GM23338 (cell line): Measurements from ENCODE around the gene CD300H. TPM values are rescaled to one million over a fixed set of nuclear protein-coding genes. Genes with fewer than 3 reads are reported as not detected.

Experiments
- ATAC-seq: fragments of 200-7000 bp; cut with Tn5 transposase; 3 replicates; pipeline ENCODE4 v1.9.1; 2020
- DNase-seq: peaks from one replicate; pipeline ENCODE4 v3.0.0-alpha.2; 2015; ENCODE audit warnings: low spot score
- H2AFZ ChIP-seq: fragments of 200-600 bp; sonication (generic); 2 replicates; pipeline ENCODE4 v1.8.0; 2016; ENCODE audit warnings: antibody characterized with exemption, mild to moderate bottlenecking, moderate library complexity
- H3F3A ChIP-seq: fragments of 200-600 bp; sonication (generic); replicated peaks from 2 replicates; pipeline ENCODE4 v1.8.0; 2017; ENCODE audit warnings: antibody characterized with exemption, mixed run types, low read depth
- H3K27ac ChIP-seq: fragments of 200-600 bp; sonication (generic); 2 replicates; pipeline ENCODE4 v1.6.1; 2016; ENCODE audit warnings: low read depth
- H3K27me3 ChIP-seq: fragments of 200-600 bp; sonication (generic); 2 replicates; pipeline ENCODE4 v1.8.0; 2016; ENCODE audit warnings: mild to moderate bottlenecking, mixed run types, moderate library complexity; ENCODE audit not compliant: insufficient read depth
- H3K36me3 ChIP-seq: fragments of 200-600 bp; sonication (generic); 2 replicates; pipeline ENCODE4 v1.8.0; 2016; ENCODE audit warnings: mild to moderate bottlenecking; ENCODE audit not compliant: insufficient read depth
- H3K4me1 ChIP-seq: fragments of 200-600 bp; sonication (generic); 2 replicates; pipeline ENCODE4 v1.8.0; 2016; ENCODE audit warnings: mild to moderate bottlenecking, moderate library complexity; ENCODE audit not compliant: insufficient read depth
- H3K4me2 ChIP-seq: fragments of 200-600 bp; sonication (generic); 2 replicates; pipeline ENCODE4 v1.7.1; 2017; ENCODE audit warnings: mixed run types
- H3K4me3 ChIP-seq: fragments of 200-600 bp; sonication (generic); 2 replicates; pipeline ENCODE4 v1.6.1; 2016; ENCODE audit warnings: mixed run types
- H3K79me2 ChIP-seq: fragments of 200-600 bp; sonication (generic); replicated peaks from 2 replicates; pipeline ENCODE4 v1.8.0; 2017; ENCODE audit warnings: mild to moderate bottlenecking; ENCODE audit not compliant: insufficient read depth
- H3K9me2 ChIP-seq: fragments of 200-600 bp; sonication (generic); 2 replicates; pipeline ENCODE4 v1.8.0; 2017; ENCODE audit not compliant: insufficient read depth
- H4K20me1 ChIP-seq: fragments of 200-600 bp; sonication (generic); replicated peaks from 2 replicates; pipeline ENCODE4 v1.8.0; 2017; ENCODE audit warnings: mild to moderate bottlenecking; ENCODE audit not compliant: insufficient read depth
- H3K27ac Mint-ChIP-seq: 2 replicates; pipeline ENCODE4 v1.8.0; 2020; ENCODE audit warnings: inconsistent platforms, mild to moderate bottlenecking, moderate library complexity, mixed read lengths
- H3K27me3 Mint-ChIP-seq: 3 replicates; pipeline ENCODE4 v1.8.0; 2022; ENCODE audit warnings: low read depth, mild to moderate bottlenecking, moderate library complexity, mixed read lengths, inconsistent platforms; ENCODE audit not compliant: insufficient read depth, poor library complexity
- H3K36me3 Mint-ChIP-seq: 3 replicates; pipeline ENCODE4 v1.8.0; 2021; ENCODE audit warnings: low read depth, mild to moderate bottlenecking, inconsistent platforms, moderate library complexity, mixed read lengths
- H3K4me1 Mint-ChIP-seq: 3 replicates; pipeline ENCODE4 v1.8.0; 2020; ENCODE audit warnings: mild to moderate bottlenecking, inconsistent platforms, mixed read lengths
- H3K4me3 Mint-ChIP-seq: 3 replicates; pipeline ENCODE4 v1.8.0; 2021; ENCODE audit warnings: moderate library complexity, mild to moderate bottlenecking, inconsistent platforms, mixed read lengths
- H3K9me3 Mint-ChIP-seq: 3 replicates; pipeline ENCODE4 v1.8.0; 2020; ENCODE audit warnings: moderate library complexity, mild to moderate bottlenecking, inconsistent platforms, mixed read lengths
- CREB1 ChIP-seq: fragments of 250-450 bp; sonication (Bioruptor Pico); IDR thresholded peaks from 2 replicates; pipeline ENCODE4 v1.5.0; 2020; ENCODE audit warnings: low read depth, mild to moderate bottlenecking, moderate library complexity
- EZH2 ChIP-seq: fragments of 200-600 bp; sonication (generic); IDR thresholded peaks from one replicate; pipeline ENCODE4 v1.8.0; 2017; ENCODE audit warnings: antibody characterized with exemption, mild to moderate bottlenecking, low read depth; ENCODE audit not compliant: unreplicated experiment
- EZH2phosphoT487 ChIP-seq: fragments of 200-600 bp; sonication (generic); IDR thresholded peaks from one replicate; pipeline ENCODE4 v1.8.1; 2018; ENCODE audit warnings: antibody characterized with exemption; ENCODE audit not compliant: unreplicated experiment
- JUNB ChIP-seq: IDR thresholded peaks from one replicate; pipeline ENCODE4 v1.6.1; 2016; ENCODE audit warnings: antibody characterized with exemption; ENCODE audit not compliant: unreplicated experiment
- NANOG ChIP-seq: IDR thresholded peaks from 2 replicates; pipeline ENCODE4 v1.6.1; 2016; ENCODE audit warnings: antibody characterized with exemption, borderline replicate concordance
- POLR2AphosphoS5 ChIP-seq: IDR thresholded peaks from 2 replicates; pipeline ENCODE4 v1.6.1; 2016; ENCODE audit warnings: antibody characterized with exemption, low read depth
- REST ChIP-seq: IDR thresholded peaks from one replicate; pipeline ENCODE4 v1.6.1; 2018; ENCODE audit warnings: antibody characterized with exemption; ENCODE audit not compliant: unreplicated experiment
- STAT1 ChIP-seq: IDR thresholded peaks from one replicate; pipeline ENCODE4 v1.6.1; 2016; ENCODE audit warnings: antibody characterized with exemption; ENCODE audit not compliant: unreplicated experiment
- ZNF114 ChIP-seq: fragments of 250-450 bp; sonication (Bioruptor Pico); IDR thresholded peaks from 2 replicates; pipeline ENCODE4 v1.5.0; 2020; ENCODE audit warnings: mild to moderate bottlenecking, moderate library complexity
- ZNF331 ChIP-seq: fragments of 250-450 bp; sonication (Bioruptor Pico); IDR thresholded peaks from 2 replicates; pipeline ENCODE4 v1.5.0; 2020; ENCODE audit warnings: low read depth, mild to moderate bottlenecking, moderate library complexity
- polyA plus RNA-seq: library from polyadenylated mRNA; unstranded; fragments of >200 nt; fragmentation: Nextera tagmentation; extraction: Ambion mirVana; gene quantifications from 2 replicates; pipeline ENCODE4 v1.2.1, GENCODE V29; 2016
- total RNA-seq: library from RNA; depleted of rRNA; stranded (reverse); fragments of >200 nt; shearing (Covaris generic); gene quantifications from 2 replicates; pipeline ENCODE4 v1.2.3, GENCODE V29; 2014
- TF ChIP-seq, protein P1 (sequence below), 2 experiments: fragments of 200-600 bp in 1 of 2; sonication (generic) in 1 of 2; conservative IDR thresholded peaks; 2 replicates each; pipeline versions ENCODE4 v1.5.1 to v1.6.1; 2016 to 2017; ENCODE audit warnings: antibody characterized with exemption in 2 of 2, low read depth in 2 of 2, mild to moderate bottlenecking in 2 of 2, moderate library complexity in 1 of 2
- TF ChIP-seq, protein P2 (sequence below): fragments of 250-450 bp; sonication (Bioruptor Pico); IDR thresholded peaks from 2 replicates; pipeline ENCODE4 v1.5.0; 2020; ENCODE audit warnings: mild to moderate bottlenecking, moderate library complexity
- TF ChIP-seq, protein P3 (sequence below): IDR thresholded peaks from 2 replicates; pipeline ENCODE4 v1.6.1; 2016; ENCODE audit warnings: antibody characterized with exemption

CD300H gene
- total and polyA plus RNA-seq, 2 experiments from 2014 or later, result not detected

DNA sequence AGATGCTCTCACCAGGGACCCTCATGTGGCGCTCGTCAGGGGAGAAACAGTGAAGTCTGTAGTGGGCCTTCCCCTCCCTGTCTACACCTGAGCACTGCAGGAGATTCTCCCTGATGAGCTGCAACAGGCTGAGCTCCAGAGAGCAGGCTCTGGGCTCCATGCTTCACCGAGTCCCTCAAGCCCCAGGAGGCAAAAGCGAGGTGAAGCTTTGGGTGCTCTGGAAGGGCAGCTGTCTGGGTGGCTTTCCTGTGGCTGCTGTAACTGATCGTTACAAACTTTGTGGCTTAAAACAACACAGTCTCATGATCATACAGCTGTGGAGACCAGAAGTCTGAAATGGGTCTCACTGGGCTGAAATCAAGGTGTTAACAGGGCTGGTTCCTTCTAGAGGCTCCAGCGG, 36.9 kb upstream of the CD300H start:
- Histone ChIP-seq H4K20me1 (no peaks in the 10 kb centered on the region), H2AFZ (no peak overlapping the region), H3K4me1 (no peaks in the 10 kb centered on the region), H3K4me3 (no peak overlapping the region), H3F3A (no peaks in the 10 kb centered on the region), H3K27ac (no peak overlapping the region), H3K36me3 (no peaks in the 10 kb centered on the region), H3K9me2 (no peaks in the 10 kb centered on the region), H3K27me3 (no peaks in the 10 kb centered on the region), H3K79me2 (no peaks in the 10 kb centered on the region), H3K4me2 (no peak overlapping the region)
- TF ChIP-seq NANOG, result no peak
- TF ChIP-seq, protein P1, sequence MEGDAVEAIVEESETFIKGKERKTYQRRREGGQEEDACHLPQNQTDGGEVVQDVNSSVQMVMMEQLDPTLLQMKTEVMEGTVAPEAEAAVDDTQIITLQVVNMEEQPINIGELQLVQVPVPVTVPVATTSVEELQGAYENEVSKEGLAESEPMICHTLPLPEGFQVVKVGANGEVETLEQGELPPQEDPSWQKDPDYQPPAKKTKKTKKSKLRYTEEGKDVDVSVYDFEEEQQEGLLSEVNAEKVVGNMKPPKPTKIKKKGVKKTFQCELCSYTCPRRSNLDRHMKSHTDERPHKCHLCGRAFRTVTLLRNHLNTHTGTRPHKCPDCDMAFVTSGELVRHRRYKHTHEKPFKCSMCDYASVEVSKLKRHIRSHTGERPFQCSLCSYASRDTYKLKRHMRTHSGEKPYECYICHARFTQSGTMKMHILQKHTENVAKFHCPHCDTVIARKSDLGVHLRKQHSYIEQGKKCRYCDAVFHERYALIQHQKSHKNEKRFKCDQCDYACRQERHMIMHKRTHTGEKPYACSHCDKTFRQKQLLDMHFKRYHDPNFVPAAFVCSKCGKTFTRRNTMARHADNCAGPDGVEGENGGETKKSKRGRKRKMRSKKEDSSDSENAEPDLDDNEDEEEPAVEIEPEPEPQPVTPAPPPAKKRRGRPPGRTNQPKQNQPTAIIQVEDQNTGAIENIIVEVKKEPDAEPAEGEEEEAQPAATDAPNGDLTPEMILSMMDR (conservative IDR thresholded peaks at IDR 0.05; ENCODE audit: low read depth in 2 of 2), result no peak
- no peak for TF ChIP-seq STAT1
- TF ChIP-seq, protein P2, sequence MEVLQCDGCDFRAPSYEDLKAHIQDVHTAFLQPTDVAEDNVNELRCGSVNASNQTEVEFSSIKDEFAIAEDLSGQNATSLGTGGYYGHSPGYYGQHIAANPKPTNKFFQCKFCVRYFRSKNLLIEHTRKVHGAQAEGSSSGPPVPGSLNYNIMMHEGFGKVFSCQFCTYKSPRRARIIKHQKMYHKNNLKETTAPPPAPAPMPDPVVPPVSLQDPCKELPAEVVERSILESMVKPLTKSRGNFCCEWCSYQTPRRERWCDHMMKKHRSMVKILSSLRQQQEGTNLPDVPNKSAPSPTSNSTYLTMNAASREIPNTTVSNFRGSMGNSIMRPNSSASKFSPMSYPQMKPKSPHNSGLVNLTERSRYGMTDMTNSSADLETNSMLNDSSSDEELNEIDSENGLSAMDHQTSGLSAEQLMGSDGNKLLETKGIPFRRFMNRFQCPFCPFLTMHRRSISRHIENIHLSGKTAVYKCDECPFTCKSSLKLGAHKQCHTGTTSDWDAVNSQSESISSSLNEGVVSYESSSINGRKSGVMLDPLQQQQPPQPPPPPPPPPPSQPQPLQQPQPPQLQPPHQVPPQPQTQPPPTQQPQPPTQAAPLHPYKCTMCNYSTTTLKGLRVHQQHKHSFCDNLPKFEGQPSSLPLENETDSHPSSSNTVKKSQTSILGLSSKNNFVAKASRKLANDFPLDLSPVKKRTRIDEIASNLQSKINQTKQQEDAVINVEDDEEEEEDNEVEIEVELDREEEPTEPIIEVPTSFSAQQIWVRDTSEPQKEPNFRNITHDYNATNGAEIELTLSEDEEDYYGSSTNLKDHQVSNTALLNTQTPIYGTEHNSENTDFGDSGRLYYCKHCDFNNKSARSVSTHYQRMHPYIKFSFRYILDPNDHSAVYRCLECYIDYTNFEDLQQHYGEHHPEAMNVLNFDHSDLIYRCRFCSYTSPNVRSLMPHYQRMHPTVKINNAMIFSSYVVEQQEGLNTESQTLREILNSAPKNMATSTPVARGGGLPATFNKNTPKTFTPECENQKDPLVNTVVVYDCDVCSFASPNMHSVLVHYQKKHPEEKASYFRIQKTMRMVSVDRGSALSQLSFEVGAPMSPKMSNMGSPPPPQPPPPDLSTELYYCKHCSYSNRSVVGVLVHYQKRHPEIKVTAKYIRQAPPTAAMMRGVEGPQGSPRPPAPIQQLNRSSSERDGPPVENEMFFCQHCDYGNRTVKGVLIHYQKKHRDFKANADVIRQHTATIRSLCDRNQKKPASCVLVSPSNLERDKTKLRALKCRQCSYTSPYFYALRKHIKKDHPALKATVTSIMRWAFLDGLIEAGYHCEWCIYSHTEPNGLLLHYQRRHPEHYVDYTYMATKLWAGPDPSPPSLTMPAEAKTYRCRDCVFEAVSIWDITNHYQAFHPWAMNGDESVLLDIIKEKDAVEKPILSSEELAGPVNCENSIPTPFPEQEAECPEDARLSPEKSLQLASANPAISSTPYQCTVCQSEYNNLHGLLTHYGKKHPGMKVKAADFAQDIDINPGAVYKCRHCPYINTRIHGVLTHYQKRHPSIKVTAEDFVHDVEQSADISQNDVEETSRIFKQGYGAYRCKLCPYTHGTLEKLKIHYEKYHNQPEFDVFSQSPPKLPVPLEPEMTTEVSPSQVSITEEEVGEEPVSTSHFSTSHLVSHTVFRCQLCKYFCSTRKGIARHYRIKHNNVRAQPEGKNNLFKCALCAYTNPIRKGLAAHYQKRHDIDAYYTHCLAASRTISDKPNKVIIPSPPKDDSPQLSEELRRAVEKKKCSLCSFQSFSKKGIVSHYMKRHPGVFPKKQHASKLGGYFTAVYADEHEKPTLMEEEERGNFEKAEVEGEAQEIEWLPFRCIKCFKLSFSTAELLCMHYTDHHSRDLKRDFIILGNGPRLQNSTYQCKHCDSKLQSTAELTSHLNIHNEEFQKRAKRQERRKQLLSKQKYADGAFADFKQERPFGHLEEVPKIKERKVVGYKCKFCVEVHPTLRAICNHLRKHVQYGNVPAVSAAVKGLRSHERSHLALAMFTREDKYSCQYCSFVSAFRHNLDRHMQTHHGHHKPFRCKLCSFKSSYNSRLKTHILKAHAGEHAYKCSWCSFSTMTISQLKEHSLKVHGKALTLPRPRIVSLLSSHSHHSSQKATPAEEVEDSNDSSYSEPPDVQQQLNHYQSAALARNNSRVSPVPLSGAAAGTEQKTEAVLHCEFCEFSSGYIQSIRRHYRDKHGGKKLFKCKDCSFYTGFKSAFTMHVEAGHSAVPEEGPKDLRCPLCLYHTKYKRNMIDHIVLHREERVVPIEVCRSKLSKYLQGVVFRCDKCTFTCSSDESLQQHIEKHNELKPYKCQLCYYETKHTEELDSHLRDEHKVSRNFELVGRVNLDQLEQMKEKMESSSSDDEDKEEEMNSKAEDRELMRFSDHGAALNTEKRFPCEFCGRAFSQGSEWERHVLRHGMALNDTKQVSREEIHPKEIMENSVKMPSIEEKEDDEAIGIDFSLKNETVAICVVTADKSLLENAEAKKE, result no peak
- no peak for TF ChIP-seq CREB1
- TF ChIP-seq POLR2AphosphoS5, result no peak
- no peak for TF ChIP-seq REST
- TF ChIP-seq EZH2phosphoT487, result no peak
- TF ChIP-seq, protein P3, sequence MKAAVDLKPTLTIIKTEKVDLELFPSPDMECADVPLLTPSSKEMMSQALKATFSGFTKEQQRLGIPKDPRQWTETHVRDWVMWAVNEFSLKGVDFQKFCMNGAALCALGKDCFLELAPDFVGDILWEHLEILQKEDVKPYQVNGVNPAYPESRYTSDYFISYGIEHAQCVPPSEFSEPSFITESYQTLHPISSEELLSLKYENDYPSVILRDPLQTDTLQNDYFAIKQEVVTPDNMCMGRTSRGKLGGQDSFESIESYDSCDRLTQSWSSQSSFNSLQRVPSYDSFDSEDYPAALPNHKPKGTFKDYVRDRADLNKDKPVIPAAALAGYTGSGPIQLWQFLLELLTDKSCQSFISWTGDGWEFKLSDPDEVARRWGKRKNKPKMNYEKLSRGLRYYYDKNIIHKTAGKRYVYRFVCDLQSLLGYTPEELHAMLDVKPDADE, result no peak
- TF ChIP-seq EZH2, result no peak
- TF ChIP-seq ZNF114 (CRISPR knock-in tag), result no peak
- no peak for TF ChIP-seq ZNF331
- no peak for TF ChIP-seq JUNB
- no peaks in the 10 kb centered on the region for H3K36me3 Mint-ChIP-seq
- DNase-seq, result no peak
- H3K4me1 Mint-ChIP-seq, result no peaks in the 10 kb centered on the region
- no peaks in the 10 kb centered on the region for H3K9me3 Mint-ChIP-seq
- peaks cover 6% of the 10 kb centered on the region for H3K27me3 Mint-ChIP-seq
- H3K27ac Mint-ChIP-seq, result no peak overlapping the region
- no peak for ATAC-seq
- H3K4me3 Mint-ChIP-seq, result no peak overlapping the region
